HG03060 (cell line): ENCODE results near the gene ADARB1.

ENCODE experiments used
- ATAC-seq: cut with Tn5 transposase; IDR thresholded peaks from one replicate; pipeline ENCODE4 v1.9.1; 2021; ENCODE audit warnings: low read depth, moderate number of reproducible peaks; ENCODE audit not compliant: unreplicated experiment

ADARB1 gene

DNA sequence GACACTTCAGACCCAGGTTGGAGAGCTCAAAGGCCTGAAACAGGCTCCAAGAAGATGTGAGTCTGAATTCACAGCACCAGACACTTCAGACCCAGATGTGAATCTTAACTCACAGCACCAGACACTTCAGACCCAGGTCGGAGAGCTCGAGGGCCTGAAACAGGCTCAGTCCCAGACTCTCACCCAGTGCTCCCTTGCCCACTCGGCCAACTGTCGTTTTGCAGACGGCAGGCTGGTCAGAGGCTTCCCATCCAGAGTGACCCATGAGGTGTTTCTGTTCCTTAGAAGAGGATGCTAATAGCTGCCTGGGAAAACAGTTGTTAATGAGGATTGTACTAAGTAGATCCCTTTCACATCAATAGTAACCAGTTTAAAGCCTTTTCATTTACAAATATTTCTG, 88.4 kb downstream of the ADARB1 start:
- no peak for ATAC-seq

DNA sequence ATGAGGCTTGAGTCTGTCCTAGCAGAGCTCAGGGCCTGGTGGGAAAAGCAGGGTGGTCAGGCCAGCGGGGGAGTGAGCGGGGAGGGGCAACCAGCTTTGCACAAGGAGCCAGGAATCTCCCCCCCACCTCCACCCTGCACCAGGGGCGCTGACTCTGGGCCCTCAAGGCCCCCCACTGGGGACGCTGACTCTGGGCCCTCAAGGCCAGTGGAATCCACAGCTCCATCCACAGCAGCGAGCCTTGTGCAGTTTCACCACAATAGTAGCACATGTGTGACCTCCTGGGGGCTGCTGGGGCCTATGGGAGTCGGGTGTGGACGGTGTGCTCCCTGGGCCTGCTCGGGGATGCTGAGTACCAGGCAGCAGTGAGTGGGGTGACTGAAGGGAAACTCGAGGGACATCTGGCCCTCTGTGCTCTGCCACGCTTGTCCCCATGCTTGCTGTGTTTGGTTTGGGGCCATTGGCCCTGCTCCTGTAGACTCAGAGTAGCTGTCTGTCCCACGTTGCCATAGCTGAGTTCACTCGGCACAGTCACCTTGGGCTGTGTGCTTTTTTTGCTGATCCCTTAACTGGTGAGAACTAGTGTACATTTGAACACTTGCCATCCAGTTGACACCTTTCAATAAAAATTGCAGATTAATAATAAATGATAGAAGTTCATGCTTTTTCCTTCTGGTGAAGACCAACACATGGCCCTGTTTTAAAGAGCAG, 89.2 kb downstream of the ADARB1 start:
- ATAC-seq, result no peak

DNA sequence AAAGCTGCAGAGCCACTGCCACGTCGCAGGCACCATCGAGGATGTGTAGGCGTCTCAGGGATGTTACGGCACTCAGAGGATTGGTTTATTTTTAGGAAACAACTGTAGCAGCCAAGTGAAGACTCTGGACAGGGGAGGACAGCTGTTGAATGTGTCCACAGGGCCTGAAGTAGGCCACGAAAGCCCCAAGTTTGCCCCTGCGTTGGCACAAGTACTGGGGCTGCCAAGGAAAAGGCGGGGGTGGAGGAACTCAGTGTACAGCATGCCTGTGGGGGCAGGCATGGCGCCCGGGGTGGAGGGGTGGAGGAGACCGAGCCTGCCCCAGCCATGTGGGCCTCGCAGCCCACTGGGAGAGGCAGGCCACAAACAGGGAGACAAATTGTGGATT, 89.7 kb downstream of the ADARB1 start:
- no peak for ATAC-seq

DNA sequence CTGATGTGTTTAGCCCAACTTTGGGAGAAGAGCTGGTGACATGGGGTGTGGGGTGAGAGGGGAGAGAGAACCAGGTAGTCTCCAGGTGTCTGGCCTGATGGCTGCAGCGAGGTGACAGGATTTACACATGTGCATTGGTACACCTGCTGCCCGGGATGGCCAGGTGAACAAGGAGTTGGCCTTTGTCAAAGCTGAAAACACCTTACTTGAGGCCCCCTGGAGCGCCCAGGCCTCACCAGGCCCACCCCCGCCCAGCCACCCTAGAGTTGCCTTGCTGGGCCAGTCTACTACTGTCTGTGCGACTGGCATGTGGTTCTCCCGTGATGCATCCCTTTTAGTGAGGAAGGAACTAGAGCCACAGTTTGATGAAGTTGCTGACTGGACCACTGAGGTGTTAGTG, 90.5 kb downstream of the ADARB1 start:
- no peak for ATAC-seq

DNA sequence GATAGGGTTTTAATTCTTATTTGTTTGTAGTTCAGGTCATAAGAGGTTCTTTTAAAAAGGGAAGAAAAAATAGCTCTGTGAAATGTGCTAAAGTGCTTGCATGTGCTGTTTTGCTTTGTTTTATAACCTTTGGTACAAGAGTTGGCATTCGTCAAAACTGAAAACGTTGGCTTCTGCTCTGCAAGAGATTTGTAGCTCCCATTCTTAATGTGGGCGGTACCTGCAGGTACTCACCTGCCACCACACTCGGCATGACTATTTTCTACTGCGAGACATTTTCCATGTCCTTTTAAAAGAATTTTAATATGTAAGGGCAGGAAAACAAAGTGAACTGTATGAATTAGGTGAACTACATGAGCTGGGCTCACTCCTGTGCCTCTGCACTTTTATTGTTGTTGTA, 92.6 kb downstream of the ADARB1 start:
- no peak for ATAC-seq

DNA sequence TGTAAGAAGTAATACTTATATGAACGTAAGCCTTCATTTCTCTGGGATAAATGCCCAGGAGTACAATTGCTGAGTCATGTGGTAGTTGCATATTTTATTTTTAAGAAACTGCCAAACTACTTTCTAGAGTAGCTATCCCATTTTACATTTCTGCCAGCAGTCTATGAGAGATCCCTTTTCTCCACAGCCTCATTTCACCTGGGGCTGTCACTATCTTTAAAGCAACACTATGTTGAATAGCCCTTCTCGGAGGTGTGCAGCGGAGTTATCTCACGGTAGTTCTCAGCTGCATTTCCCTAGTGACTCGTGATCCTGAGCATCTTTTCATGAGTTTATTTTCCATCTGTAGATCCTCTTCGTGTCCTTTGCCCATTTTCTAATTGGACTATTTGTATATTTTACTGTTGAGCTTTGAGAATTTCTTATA, 93.4 kb downstream of the ADARB1 start:
- ATAC-seq, result no peak

DNA sequence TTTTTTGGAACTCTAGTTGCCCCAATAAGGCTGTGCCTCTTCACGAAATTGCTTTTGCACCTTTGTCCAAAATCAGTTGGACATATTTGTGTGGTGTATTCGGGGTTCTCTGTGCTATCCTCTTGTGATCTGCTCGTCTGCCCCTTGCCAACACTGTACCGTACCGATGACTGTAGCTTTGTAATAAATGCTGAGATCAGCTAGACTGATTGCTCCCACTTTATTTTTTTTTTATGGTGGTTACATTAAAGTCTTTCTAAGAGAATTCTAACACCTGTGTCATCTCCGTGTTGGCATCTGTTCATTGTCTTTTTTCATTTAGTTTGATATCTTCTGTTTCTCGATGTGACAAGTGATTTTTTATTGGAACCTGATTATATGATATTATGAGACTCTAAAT, 94.1 kb downstream of the ADARB1 start:
- no peak for ATAC-seq

DNA sequence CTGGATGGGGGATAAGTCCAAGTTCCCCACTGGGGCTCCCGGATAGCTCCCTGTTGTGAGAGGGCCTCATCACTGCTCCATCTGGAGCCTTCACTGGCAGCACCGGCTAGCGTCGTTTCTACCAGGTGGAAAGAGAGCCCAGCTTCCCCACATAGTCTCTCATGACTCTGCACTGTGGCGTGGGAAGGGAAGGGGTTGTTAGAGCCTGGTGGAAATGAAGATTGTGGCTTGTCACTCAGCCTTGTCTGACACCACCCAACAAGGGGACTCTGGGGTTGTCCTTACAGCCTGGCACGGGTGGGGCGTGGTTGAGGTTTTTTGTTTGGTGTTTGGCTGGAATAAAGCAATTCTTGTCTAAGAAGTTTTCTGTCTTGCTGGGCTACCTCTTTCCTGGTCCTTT, 94.6 kb downstream of the ADARB1 start:
- ATAC-seq, result no peak

DNA sequence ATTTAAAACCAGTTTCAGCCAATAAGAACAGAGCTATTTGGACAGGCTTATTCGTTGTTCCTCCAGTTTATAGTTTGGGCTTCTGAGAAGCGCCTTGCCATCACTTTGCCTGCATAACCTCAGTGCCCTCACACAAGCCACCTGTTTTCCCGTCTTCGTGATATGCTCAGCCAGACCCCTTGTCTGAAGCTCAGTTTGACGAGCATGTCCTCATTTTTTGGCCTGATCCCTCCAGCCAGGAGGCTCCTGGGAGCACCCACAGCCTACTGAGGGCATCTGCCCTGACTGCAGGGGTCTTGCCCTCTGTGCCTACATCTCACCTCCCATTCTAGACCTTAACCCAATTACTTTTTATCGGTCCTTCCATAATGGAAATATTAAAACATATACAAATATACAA, 95.3 kb downstream of the ADARB1 start:
- ATAC-seq, result no peak

DNA sequence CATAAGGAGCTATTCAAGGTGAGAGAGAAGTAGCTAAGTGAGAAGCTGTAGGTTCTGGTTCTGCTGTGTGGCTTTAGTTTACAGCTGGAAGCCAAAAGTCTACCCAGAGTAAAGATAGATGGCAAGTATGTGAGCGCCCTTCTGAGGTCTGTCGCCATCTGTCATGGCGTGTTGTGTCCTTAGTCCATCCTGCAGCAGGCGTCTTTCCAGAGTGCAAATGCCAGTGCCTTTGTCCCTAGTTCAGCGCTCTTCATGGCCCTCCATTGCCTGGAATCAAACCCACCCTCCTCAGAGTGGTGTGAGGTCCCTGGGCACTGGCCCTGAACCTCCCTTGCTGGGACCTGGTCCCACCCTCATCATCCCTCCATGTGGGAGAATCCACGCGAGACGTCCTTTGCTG, 96.6 kb downstream of the ADARB1 start:
- ATAC-seq, result no peak

DNA sequence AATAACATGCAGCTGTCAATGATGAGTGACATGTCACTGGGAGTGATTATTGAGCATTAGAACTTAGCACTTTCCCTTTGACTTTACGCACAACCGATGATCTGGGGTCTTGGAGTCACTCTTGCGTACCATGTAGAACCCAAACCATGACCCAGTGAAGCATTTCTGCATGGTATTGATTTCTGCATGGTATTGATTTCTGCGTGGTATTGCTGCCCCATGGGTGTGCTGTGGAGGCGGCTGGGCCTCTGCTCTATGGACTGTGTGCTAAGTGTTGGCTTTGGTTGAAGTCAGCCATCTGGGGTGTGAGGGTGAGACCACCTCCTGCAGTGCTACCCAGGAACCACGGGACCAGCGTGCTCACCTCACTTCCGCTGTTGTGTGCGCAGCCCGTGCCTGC, 98.0 kb downstream of the ADARB1 start:
- ATAC-seq, result no peak

DNA sequence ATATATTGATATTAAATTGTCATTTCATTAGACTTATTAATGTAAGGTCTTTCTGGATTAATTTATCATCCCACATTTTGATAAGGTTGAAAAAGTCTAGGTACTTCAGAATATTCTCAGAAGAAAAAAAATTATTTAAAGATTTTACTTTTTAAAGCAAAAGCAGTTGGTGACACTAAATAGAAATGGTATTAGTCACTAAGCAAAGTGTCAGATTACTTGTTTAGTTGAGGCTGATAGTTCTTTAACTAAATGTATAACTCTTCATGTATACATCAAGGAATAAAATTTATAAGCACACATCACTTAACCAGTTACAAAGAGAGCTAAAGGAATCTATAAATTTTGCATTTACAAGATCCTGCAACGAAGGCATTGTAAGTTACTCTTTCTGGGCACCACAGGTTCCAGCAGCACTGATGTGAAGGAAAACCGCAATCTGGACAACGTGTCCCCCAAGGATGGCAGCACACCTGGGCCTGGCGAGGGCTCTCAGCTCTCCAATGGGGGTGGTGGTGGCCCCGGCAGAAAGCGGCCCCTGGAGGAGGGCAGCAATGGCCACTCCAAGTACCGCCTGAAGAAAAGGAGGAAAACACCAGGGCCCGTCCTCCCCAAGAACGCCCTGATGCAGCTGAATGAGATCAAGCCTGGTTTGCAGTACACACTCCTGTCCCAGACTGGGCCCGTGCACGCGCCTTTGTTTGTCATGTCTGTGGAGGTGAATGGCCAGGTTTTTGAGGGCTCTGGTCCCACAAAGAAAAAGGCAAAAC, 101.1 kb downstream of the ADARB1 start:
- ATAC-seq, result no peak

DNA sequence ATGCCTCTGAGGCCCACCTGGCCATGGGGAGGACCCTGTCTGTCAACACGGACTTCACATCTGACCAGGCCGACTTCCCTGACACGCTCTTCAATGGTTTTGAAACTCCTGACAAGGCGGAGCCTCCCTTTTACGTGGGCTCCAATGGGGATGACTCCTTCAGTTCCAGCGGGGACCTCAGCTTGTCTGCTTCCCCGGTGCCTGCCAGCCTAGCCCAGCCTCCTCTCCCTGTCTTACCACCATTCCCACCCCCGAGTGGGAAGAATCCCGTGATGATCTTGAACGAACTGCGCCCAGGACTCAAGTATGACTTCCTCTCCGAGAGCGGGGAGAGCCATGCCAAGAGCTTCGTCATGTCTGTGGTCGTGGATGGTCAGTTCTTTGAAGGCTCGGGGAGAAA, 101.8 kb downstream of the ADARB1 start:
- ATAC-seq, result no peak

DNA sequence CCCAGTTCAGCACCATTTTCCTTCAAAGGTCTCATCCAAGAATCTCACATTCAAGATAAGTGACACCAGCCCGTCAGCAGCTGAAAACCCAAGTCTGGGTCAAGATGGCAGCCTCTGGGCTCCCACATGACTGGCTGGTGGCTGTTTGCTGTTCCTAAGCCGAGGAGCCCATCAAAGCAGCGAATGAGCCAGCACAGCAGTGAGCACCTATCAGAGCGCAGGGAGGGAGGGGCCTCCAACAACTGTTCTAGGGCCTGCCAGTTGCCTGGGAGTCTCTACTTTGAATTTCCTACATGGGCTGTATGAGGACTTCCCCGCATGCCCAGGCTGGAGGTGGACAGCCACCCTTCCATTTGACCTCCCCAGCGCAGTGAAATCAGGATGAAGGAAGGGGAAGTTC, 102.7 kb downstream of the ADARB1 start:
- no peak for ATAC-seq

DNA sequence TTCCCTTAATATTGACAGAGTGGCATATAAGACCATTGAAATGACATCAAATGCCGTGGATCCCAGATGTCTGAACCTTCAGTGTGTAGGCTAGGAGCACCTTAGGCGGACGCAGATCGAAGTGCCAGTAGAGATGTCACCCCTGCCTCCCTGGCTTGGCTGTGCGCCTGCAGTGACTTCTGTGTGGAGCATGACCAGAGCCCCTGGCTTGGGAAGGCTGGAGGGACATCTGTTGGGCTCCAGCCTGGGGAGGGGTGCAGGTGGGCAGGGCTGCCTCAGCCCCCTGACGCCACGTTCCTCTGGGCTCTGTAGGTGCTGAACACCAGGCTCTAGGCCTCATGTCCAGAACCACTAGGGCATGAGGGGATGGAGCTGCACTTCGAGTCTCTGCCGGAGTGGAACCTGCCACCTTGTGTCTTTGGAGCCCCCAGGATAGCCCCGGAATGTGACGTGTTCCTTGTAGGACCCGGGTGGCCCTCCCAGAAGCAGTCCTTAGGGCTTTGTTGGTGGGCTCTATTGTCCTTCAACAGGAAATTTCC, 103.8 kb downstream of the ADARB1 start:
- no peak for ATAC-seq

DNA sequence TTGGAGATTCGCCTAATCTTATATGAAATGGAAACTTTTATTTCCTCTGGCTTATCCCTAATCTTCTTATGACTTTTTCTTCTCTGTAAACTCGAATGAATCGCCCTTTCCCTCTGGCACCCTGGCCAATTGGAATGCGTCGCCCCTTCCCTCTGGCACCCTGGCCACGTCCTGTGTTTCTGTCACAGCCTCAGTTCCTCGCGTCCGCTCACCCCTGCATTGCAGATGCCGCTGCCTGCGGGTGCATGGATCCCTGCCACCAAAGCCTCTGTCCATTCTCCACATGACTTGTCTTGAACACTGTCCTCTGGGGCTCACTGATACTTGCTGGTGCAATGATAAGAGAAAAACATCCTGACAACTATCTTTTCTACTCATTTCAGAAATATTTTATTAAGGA, 104.6 kb downstream of the ADARB1 start:
- no peak for ATAC-seq

DNA sequence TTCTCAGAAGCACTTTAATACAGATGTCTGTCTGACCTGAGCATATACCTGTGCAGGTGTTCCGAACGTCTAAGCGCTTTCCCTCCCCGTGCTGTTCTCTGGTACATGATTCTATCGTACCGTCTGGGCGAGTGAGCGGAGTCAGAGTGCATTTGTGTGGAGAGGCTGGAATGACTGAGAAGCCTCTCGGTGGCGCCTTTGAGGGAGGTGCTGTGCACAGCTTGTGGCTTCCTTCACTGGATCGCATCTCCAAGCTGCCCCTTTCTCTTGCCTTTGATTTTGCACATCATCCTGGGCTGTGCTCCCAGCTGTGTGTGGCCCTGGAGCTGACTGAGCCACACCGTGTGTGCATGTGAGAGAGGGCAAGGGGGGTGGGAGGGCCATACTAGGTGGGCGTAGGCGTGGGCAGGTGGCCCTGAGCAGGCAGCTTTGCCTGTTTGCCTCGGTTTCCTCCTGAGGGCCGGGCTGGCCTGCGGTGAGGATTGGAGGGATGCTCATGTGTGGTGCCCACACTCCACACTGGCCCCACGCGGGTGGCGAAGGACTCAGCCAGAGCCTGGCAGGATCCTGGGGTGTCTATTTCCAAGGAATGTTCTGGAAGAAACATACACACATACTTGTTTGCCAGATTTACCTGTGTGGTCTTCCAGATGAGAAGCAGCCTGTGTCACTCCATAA, 105.3 kb downstream of the ADARB1 start:
- ATAC-seq, result no peak

DNA sequence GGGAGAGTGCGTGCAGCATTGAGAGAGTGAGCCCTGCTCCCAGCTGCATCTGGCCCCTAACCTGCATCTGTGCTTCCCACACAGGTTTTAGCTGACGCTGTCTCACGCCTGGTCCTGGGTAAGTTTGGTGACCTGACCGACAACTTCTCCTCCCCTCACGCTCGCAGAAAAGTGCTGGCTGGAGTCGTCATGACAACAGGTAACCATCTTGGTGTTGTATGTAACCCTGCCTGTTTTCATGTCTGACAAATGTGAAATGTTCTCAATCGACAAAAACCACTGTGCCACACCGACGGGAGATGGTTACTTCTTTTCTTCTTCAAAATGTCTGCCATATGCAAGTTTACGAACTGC, 105.8 kb downstream of the ADARB1 start:
- ATAC-seq, result no peak

DNA sequence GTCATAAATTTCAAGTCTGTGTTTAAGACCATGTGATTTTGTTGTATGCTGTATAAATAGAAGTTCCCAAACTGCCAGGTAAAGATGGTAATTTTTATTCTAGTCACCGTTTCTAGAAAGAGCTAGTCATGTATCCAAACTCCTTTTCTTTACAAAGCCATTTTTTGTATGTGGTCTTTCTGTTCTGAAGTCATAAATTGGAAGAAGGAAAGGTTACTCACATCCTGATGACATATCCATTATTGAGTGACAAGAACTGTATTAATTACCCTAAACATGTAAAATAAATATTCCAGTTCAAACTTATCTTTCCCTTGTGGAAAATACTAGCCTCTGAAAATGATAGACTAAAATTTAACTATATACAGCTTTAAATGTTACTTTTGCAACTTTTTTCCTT, 108.6 kb downstream of the ADARB1 start:
- ATAC-seq, result no peak

DNA sequence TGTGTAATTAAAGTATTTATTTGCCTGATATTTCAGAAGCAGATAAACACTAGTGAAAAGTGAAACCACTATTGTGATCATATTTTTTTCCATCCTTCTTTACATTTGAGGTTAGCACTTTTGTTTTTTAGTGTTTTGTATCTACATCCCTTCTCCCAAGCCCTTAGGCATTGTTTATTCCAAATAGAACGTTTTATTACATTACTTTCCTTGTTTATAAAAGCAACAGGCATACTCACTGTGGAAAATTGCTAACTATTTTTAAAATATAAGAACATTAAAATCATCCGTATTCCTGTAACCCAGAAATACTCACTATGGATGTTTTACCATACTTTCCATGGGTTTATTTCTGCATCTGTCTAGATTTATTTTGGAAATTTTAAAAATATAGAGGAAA, 109.5 kb downstream of the ADARB1 start:
- no peak for ATAC-seq

DNA sequence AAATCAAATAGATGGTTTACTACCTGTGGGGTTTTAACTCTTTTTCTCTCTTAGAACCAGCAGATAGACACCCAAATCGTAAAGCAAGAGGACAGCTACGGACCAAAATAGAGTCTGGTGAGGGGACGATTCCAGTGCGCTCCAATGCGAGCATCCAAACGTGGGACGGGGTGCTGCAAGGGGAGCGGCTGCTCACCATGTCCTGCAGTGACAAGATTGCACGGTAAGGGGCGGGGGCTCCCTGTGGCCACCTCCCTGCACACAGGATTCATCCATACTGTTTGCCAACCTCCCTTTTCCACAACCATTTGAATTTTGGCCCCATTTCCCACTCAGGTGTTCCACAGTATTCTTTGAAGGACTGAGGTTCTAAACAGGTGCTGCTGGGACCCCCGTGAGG, 110.5 kb downstream of the ADARB1 start:
- no peak for ATAC-seq

DNA sequence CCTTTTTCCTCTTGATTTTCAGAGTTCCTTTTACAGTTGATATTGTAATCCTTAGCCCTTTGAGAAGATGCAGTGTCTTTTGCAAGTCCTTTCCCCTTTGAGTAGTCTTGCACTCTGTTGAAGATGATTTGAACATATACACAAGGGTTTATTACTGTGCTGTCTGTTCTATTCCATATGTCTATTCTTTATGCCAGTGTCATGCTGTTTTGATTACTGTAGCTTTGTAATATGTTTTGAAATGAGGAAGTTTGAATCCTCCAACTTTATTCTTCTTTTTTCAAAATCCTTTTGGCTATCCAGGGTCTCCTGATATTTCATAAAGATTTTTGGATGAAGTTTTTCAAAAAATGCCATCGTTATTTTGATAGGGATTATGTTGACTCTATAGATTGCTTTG, 112.3 kb downstream of the ADARB1 start:
- ATAC-seq, result no peak
